Natural killer cell (primary cell): ENCODE data around the gene WSCD2. TPM values are rescaled to one million over a fixed set of nuclear protein-coding genes. Genes with fewer than 3 reads are reported as not detected.

ENCODE experiments used
- ATAC-seq, 3 donors: fragments of 150-1000 bp in 2 of 3; fragments of 200-7000 bp in 1 of 3; cut with Tn5 transposase; 1 replicate in 1 of 3; 2 replicates in 2 of 3; pipeline ENCODE4 v1.10.0; 2021; ENCODE audit warnings: mild to moderate bottlenecking in 2 of 3, moderate library complexity in 2 of 3
- DNase-seq, 2 donors: peaks; one replicate each; pipeline versions ENCODE4 v3.0.0 to v3.0.0-alpha.2; 2013 to 2021; ENCODE audit warnings: mixed read lengths in 1 of 2
- H3K27ac ChIP-seq: one replicate; pipeline ENCODE4 v1.5.1; 2013; ENCODE audit warnings: mild to moderate bottlenecking, low read length
- H3K27me3 ChIP-seq: one replicate; pipeline ENCODE4 v1.6.1; 2013; ENCODE audit warnings: low read length; ENCODE audit not compliant: control insufficient read depth, insufficient read depth
- H3K36me3 ChIP-seq: one replicate; pipeline ENCODE4 v1.6.1; 2013; ENCODE audit warnings: low read length; ENCODE audit not compliant: control insufficient read depth, insufficient read depth
- H3K4me1 ChIP-seq: one replicate; pipeline ENCODE4 v1.6.1; 2013; ENCODE audit warnings: low read length; ENCODE audit not compliant: control insufficient read depth, insufficient read depth
- H3K4me3 ChIP-seq: one replicate; pipeline ENCODE4 v1.5.1; 2013; ENCODE audit warnings: low read length
- H3K9me3 ChIP-seq: one replicate; pipeline ENCODE4 v1.6.1; 2013; ENCODE audit warnings: low read length; ENCODE audit not compliant: control insufficient read depth, insufficient read depth
- H3K27ac Mint-ChIP-seq, 2 donors: one replicate each; pipeline ENCODE4 v1.8.0; 2022; ENCODE audit warnings: mild to moderate bottlenecking in 2 of 2, mixed read lengths in 2 of 2, moderate library complexity in 1 of 2
- H3K27me3 Mint-ChIP-seq, 2 donors: one replicate each; pipeline ENCODE4 v1.8.0; 2022; ENCODE audit warnings: low read depth in 2 of 2, mixed read lengths in 2 of 2
- H3K36me3 Mint-ChIP-seq: one replicate; pipeline ENCODE4 v1.8.0; 2022; ENCODE audit warnings: mixed read lengths
- H3K4me1 Mint-ChIP-seq, 2 donors: one replicate each; pipeline ENCODE4 v1.8.0; 2022; ENCODE audit warnings: mixed read lengths in 2 of 2
- H3K4me3 Mint-ChIP-seq: one replicate; pipeline ENCODE4 v1.8.0; 2022; ENCODE audit warnings: mild to moderate bottlenecking, moderate library complexity, mixed read lengths
- H3K9me3 Mint-ChIP-seq, 2 donors: one replicate each; pipeline ENCODE4 v1.8.0; 2022; ENCODE audit warnings: mixed read lengths in 2 of 2
- WGBS: methylation state at CpG from one replicate; pipeline ENCODE4 v1.1.7; 2013; ENCODE audit warnings: missing lambda C conversion rate; ENCODE audit not compliant: insufficient coverage; 5-methylcytosine and 5-hydroxymethylcytosine counted together
- intact Hi-C: fragments of 100-400 bp; cut with micrococcal nuclease; formaldehyde crosslinking; loops from one replicate; pipeline ENCODE4 v1.14.2; 2022
- total RNA-seq, 4 donors: library from RNA; stranded (reverse); fragments of 120-200 nt in 1 of 4; gene quantifications; one replicate each; pipeline versions ENCODE4 v1.2.3 to v1.2.4, GENCODE V29; 2013 to 2022
- TF ChIP-seq, protein P1 (sequence below): fragments of 200-600 bp; IDR thresholded peaks from one replicate; pipeline ENCODE4 v1.8.0; 2022; ENCODE audit warnings: antibody characterized with exemption

WSCD2 gene
- total RNA-seq, 3 donors from 2014 or later (not counting 1 experiment from before 2014, with no cell fraction given): 0.32 to 0.78 TPM; not detected in 1

DNA sequence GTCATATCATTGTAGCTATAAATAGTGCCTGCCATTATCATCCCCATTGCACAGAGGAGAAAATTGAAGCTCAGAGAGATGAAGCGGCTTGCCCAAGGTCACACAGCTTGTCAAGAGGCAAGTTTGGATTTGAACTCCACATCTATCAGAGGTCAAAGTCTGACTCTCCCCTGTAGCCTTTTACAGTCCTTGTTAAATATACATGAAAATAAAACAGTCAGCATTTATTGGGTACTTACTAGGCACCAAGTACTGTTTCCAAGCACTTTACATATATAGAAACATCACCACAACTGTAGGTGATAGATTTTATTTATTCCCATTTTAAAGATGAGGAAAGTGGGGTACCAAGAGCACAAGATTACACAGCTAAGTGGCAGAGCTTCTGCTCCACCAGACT is 67.2 kb downstream of the WSCD2 start:
- H3K4me3 Mint-ChIP-seq: no peak overlapping the region
- Histone ChIP-seq H3K27ac (no peak overlapping the region), H3K27me3 (no peaks in the 10 kb centered on the region), H3K4me3 (no peak overlapping the region), H3K36me3 (no peaks in the 10 kb centered on the region), H3K4me1 (no peaks in the 10 kb centered on the region), H3K9me3 (no peaks in the 10 kb centered on the region)
- intact Hi-C loops: no loop called here
- 71% methylated on average over 1 of the region's 1 CpG for WGBS
- DNase-seq (no peak), ATAC-seq (no peak)
- H3K27me3 Mint-ChIP-seq: peaks cover 5 to 17% of the 10 kb centered on the region in 2 donors
- H3K36me3 Mint-ChIP-seq: no peaks in the 10 kb centered on the region
- H3K4me1 Mint-ChIP-seq: no peaks in the 10 kb centered on the region
- TF ChIP-seq, protein P1, sequence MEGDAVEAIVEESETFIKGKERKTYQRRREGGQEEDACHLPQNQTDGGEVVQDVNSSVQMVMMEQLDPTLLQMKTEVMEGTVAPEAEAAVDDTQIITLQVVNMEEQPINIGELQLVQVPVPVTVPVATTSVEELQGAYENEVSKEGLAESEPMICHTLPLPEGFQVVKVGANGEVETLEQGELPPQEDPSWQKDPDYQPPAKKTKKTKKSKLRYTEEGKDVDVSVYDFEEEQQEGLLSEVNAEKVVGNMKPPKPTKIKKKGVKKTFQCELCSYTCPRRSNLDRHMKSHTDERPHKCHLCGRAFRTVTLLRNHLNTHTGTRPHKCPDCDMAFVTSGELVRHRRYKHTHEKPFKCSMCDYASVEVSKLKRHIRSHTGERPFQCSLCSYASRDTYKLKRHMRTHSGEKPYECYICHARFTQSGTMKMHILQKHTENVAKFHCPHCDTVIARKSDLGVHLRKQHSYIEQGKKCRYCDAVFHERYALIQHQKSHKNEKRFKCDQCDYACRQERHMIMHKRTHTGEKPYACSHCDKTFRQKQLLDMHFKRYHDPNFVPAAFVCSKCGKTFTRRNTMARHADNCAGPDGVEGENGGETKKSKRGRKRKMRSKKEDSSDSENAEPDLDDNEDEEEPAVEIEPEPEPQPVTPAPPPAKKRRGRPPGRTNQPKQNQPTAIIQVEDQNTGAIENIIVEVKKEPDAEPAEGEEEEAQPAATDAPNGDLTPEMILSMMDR: no peak
- H3K9me3 Mint-ChIP-seq: peaks cover 2 to 4% of the 10 kb centered on the region in 2 donors
- H3K27ac Mint-ChIP-seq: no peak overlapping the region

DNA sequence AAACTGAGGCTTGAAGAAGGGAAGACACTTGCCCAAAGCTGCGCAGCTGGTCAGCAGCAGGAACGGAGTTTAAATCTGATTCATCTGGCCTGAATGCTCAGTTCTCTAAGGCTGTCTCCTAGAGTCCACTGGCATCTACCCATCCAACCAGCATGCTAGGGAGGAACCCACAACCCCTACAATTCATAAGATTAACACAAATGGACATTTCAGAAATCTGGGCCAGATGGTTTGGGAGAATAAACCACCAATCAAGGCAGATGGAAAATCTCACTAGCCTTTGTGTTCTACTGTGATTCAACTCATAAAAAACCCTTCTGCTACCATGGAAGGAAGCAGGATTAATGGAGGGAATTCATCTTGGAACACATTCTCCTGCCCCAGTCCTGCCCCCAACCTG is 67.8 kb downstream of the WSCD2 start:
- H3K4me3 Mint-ChIP-seq: no peak overlapping the region
- no peak overlapping the region for H3K27ac Mint-ChIP-seq
- no peak overlapping the region for H3K4me3 ChIP-seq
- H3K27me3 Mint-ChIP-seq: peaks cover 5 to 17% of the 10 kb centered on the region in 2 donors
- no peaks in the 10 kb centered on the region for H3K4me1 Mint-ChIP-seq
- no peaks in the 10 kb centered on the region for H3K4me1 ChIP-seq
- peaks cover 2 to 4% of the 10 kb centered on the region in 2 donors for H3K9me3 Mint-ChIP-seq
- TF ChIP-seq, protein P1: no peak
- no peak overlapping the region for H3K27ac ChIP-seq
- no peak for ATAC-seq
- H3K9me3 ChIP-seq: no peaks in the 10 kb centered on the region
- no peaks in the 10 kb centered on the region for H3K36me3 Mint-ChIP-seq
- no peaks in the 10 kb centered on the region for H3K27me3 ChIP-seq
- 88% methylated on average over 2 of the region's 2 CpGs for WGBS
- no peak for DNase-seq
- intact Hi-C loops: no loop called here
- no peaks in the 10 kb centered on the region for H3K36me3 ChIP-seq

DNA sequence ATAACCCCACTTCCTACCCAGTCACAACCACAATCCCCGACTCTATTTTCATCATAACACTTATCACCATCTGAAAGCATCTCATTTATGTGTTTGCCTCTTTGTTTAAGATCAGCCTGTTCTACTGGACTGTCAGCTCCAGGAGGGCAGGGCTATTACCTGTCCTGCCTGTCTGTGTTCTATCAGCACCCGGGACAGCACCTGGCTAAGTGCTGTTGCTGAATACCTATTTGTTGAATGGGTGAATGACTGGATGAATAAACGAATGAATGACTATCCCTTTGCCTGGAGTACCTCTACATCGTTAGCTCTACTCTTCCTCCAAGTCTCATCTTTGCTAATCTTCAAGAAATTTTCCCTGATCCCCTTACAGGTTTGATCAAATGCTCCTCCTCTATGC is 69.0 kb downstream of the WSCD2 start:
- Histone ChIP-seq H3K27me3 (no peaks in the 10 kb centered on the region), H3K27ac (no peak overlapping the region), H3K36me3 (no peaks in the 10 kb centered on the region), H3K9me3 (no peaks in the 10 kb centered on the region), H3K4me1 (no peaks in the 10 kb centered on the region), H3K4me3 (no peak overlapping the region)
- WGBS: 59% methylated on average over 2 of the region's 4 CpGs
- no peaks in the 10 kb centered on the region for H3K4me1 Mint-ChIP-seq
- ATAC-seq (no peak), DNase-seq (no peak)
- TF ChIP-seq, protein P1: no peak
- intact Hi-C loops: no loop called here
- H3K9me3 Mint-ChIP-seq: peaks cover 2 to 4% of the 10 kb centered on the region in 2 donors
- no peak overlapping the region for H3K27ac Mint-ChIP-seq
- H3K36me3 Mint-ChIP-seq: no peaks in the 10 kb centered on the region
- no peak overlapping the region for H3K4me3 Mint-ChIP-seq
- peaks cover 5 to 12% of the 10 kb centered on the region in 2 donors for H3K27me3 Mint-ChIP-seq

DNA sequence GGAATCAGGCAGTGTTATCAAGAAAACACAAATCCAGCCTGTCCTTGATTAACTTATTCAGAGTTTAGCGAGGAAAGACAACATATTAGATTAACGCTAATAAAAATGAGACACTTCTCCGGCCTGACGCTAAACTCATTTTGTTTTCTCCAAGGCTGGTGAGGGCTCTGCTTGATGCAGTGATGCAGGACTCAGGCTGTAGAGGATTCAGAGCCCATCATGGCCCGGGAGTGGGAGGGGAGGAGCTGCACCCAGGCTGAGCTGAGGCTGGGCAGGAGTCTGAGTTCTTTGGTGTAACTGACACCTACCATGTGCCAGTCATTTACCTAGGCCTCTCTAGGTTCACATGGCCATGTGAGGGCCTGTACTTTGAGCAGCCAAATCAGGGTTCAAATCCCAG is 70.0 kb downstream of the WSCD2 start:
- Mint-ChIP-seq H3K9me3 (no peaks in the 10 kb centered on the region), H3K27me3 (peaks cover 5 to 12% of the 10 kb centered on the region in 2 donors), H3K4me1 (no peaks in the 10 kb centered on the region), H3K36me3 (no peaks in the 10 kb centered on the region), H3K4me3 (no peak overlapping the region), H3K27ac (no peak overlapping the region)
- TF ChIP-seq, protein P1: no peak
- 87% methylated on average over 5 of the region's 5 CpGs for WGBS
- no peaks in the 10 kb centered on the region for H3K4me1 ChIP-seq
- no peaks in the 10 kb centered on the region for H3K9me3 ChIP-seq
- H3K4me3 ChIP-seq: no peak overlapping the region
- DNase-seq (no peak), ATAC-seq (no peak)
- H3K27ac ChIP-seq: no peak overlapping the region
- H3K27me3 ChIP-seq: no peaks in the 10 kb centered on the region
- no peaks in the 10 kb centered on the region for H3K36me3 ChIP-seq
- intact Hi-C loops: no loop called here
